ENCODE results near the gene CLDN25.

- TF ChIP-seq CTCF (IDR thresholded peaks at IDR 0.05 in 8 of 11, conservative IDR thresholded peaks at IDR 0.05 in 3 of 11) (no peak), POLR2A (IDR thresholded peaks at IDR 0.05) (no peak), POLR2AphosphoS5 (IDR thresholded peaks at IDR 0.05) (no peak)
Observed at GRCh38 chr11:113817162-113817561, 37.6 kb downstream of the CLDN25 start.

All from spleen (tissue), 7 donors.